Measurements from ENCODE around the gene TMC8. TPM values are rescaled to one million over a fixed set of nuclear protein-coding genes. Genes with fewer than 3 reads are reported as not detected.

Gene TMC8
- total RNA-seq, 2 experiments from 2014 or later, result 123 to 139 TPM

- no peak overlapping the region for H3K4me3 Mint-ChIP-seq
- H3K36me3 Mint-ChIP-seq (ENCODE audit: low read depth), result peaks cover 10% of the 10 kb centered on the region
- no peaks in the 10 kb centered on the region for H3K9me3 Mint-ChIP-seq (ENCODE audit: low read depth)
- H3K27ac Mint-ChIP-seq, result no peak overlapping the region
- intact Hi-C loops (cut with DNase I, micrococcal nuclease), result no loop called here
- no peak for DNase-seq
- no peaks in the 10 kb centered on the region for H3K27me3 Mint-ChIP-seq
- H3K4me1 Mint-ChIP-seq, result peaks cover 27% of the 10 kb centered on the region
- ChIA-PET CTCF (interaction anchor here (0.6 kb wide), 1 partner anchor 342 kb away, joined by 4 read pairs; no protein-coding TSS in a partner anchor), POLR2A (no interaction called here)
- no peak for ATAC-seq
These were observed 15.9 kb downstream of the TMC8 start for GRCh38 chr17:78146471-78146869.

- Mint-ChIP-seq H3K27me3 (no peaks in the 10 kb centered on the region), H3K9me3 (ENCODE audit: low read depth) (no peaks in the 10 kb centered on the region), H3K36me3 (ENCODE audit: low read depth) (peaks cover 8% of the 10 kb centered on the region), H3K4me1 (peaks cover 23% of the 10 kb centered on the region), H3K27ac (no peak overlapping the region), H3K4me3 (no peak overlapping the region)
- ChIA-PET POLR2A (no interaction called here), CTCF (interaction anchor here (0.6 to 1.4 kb wide), 2 partner anchors 32 to 341 kb away, joined by 3 to 4 read pairs; no protein-coding TSS in a partner anchor)
- ATAC-seq, result no peak
- DNase-seq, result no peak
- intact Hi-C loops (cut with DNase I, micrococcal nuclease), result no loop called here
These were observed 16.3 kb downstream of the TMC8 start for GRCh38 chr17:78146881-78147280.

GRCh38 chr17:78147315-78147998 lies 16.9 kb downstream of the TMC8 start:
- ATAC-seq (peak; percentile 51), DNase-seq (peak; percentile 22)
- H3K4me3 Mint-ChIP-seq, result no peak overlapping the region
- no peaks in the 10 kb centered on the region for H3K27me3 Mint-ChIP-seq
- intact Hi-C loops (cut with DNase I, micrococcal nuclease), result no loop called here
- ChIA-PET CTCF (interaction anchor here (0.5 to 1.4 kb wide), 2 partner anchors 33 to 541 kb away, joined by 3 read pairs; no protein-coding TSS in a partner anchor), POLR2A (no interaction called here)
- H3K36me3 Mint-ChIP-seq (ENCODE audit: low read depth), result peaks cover 4% of the 10 kb centered on the region
- peak overlapping the region; percentile 51 for H3K27ac Mint-ChIP-seq
- H3K4me1 Mint-ChIP-seq, result peaks cover 17% of the 10 kb centered on the region
- no peaks in the 10 kb centered on the region for H3K9me3 Mint-ChIP-seq (ENCODE audit: low read depth)

- no peaks in the 10 kb centered on the region for H3K36me3 Mint-ChIP-seq (ENCODE audit: low read depth)
These were observed 17.9 kb downstream of the TMC8 start for GRCh38 chr17:78148286-78149016.

GRCh38 chr17:78151514-78152008 lies 21.0 kb downstream of the TMC8 start:
- intact Hi-C loops (cut with DNase I, micrococcal nuclease), result no loop called here
- no peaks in the 10 kb centered on the region for H3K27me3 Mint-ChIP-seq
- no peak overlapping the region for H3K4me3 Mint-ChIP-seq
- POLR2A ChIA-PET, result no interaction called here
- CTCF ChIA-PET, result interaction anchor here (0.6 kb wide), 1 partner anchor 97 kb away, joined by 3 read pairs; no protein-coding TSS in a partner anchor
- H3K36me3 Mint-ChIP-seq (ENCODE audit: low read depth), result no peaks in the 10 kb centered on the region
- DNase-seq (no peak), ATAC-seq (no peak)
- H3K9me3 Mint-ChIP-seq (ENCODE audit: low read depth), result no peaks in the 10 kb centered on the region
- H3K27ac Mint-ChIP-seq, result no peak overlapping the region
- H3K4me1 Mint-ChIP-seq, result peaks cover 8% of the 10 kb centered on the region

More at GRCh38 chr17:78148286-78149016, 17.9 kb downstream of the TMC8 start:
- no peak overlapping the region for H3K4me3 Mint-ChIP-seq
- peaks cover 11% of the 10 kb centered on the region for H3K4me1 Mint-ChIP-seq
- H3K27me3 Mint-ChIP-seq, result no peaks in the 10 kb centered on the region
- ChIA-PET CTCF (interaction anchor here (0.5 to 1.4 kb wide), 2 partner anchors 34 to 542 kb away, joined by 3 read pairs; no protein-coding TSS in a partner anchor), POLR2A (interaction anchor here (0.6 kb wide), 1 partner anchor 80 kb away, joined by 3 read pairs; no protein-coding TSS in a partner anchor)
- ATAC-seq, result no peak
- intact Hi-C loops (cut with DNase I, micrococcal nuclease), result no loop called here
- no peaks in the 10 kb centered on the region for H3K9me3 Mint-ChIP-seq (ENCODE audit: low read depth)
- no peak for DNase-seq
- no peak overlapping the region for H3K27ac Mint-ChIP-seq

- H3K4me1 Mint-ChIP-seq, result peaks cover 8% of the 10 kb centered on the region
- ATAC-seq (peak; percentile 63), DNase-seq (no peak)
- ChIA-PET CTCF (interaction anchor here (1.0 kb wide), 1 partner anchor 10 kb away, joined by 4 read pairs; no protein-coding TSS in a partner anchor), POLR2A (interaction anchor here (0.6 kb wide), 1 partner anchor 66 kb away, joined by 3 read pairs; no protein-coding TSS in a partner anchor)
- no peak overlapping the region for H3K27ac Mint-ChIP-seq
- no peaks in the 10 kb centered on the region for H3K9me3 Mint-ChIP-seq (ENCODE audit: low read depth)
- H3K36me3 Mint-ChIP-seq (ENCODE audit: low read depth), result no peaks in the 10 kb centered on the region
- intact Hi-C loops (cut with DNase I, micrococcal nuclease), result no loop called here
- no peak overlapping the region for H3K4me3 Mint-ChIP-seq
- H3K27me3 Mint-ChIP-seq, result no peaks in the 10 kb centered on the region
These were observed 24.6 kb downstream of the TMC8 start for GRCh38 chr17:78154903-78155811.

- Mint-ChIP-seq H3K4me1 (peaks cover 10% of the 10 kb centered on the region), H3K36me3 (ENCODE audit: low read depth) (no peaks in the 10 kb centered on the region), H3K27me3 (no peaks in the 10 kb centered on the region), H3K27ac (peak overlapping the region; percentile 61), H3K4me3 (no peak overlapping the region), H3K9me3 (ENCODE audit: low read depth) (no peaks in the 10 kb centered on the region)
- ChIA-PET CTCF (interaction anchor here (0.6 kb wide), 1 partner anchor 17 kb away, joined by 3 read pairs; no protein-coding TSS in a partner anchor), POLR2A (interaction anchor here (0.6 kb wide), 1 partner anchor 19 kb away, joined by 3 read pairs; no protein-coding TSS in a partner anchor)
- intact Hi-C loops (cut with DNase I, micrococcal nuclease), result no loop called here
- peak; percentile 79 for ATAC-seq
- DNase-seq, result peak; percentile 54
These were observed 29.1 kb downstream of the TMC8 start for GRCh38 chr17:78159575-78160158.

GRCh38 chr17:78163881-78164747 lies 33.5 kb downstream of the TMC8 start:
- Mint-ChIP-seq H3K27me3 (no peaks in the 10 kb centered on the region), H3K9me3 (ENCODE audit: low read depth) (no peaks in the 10 kb centered on the region), H3K4me1 (peaks cover 10% of the 10 kb centered on the region), H3K36me3 (ENCODE audit: low read depth) (no peaks in the 10 kb centered on the region), H3K4me3 (no peak overlapping the region), H3K27ac (no peak overlapping the region)
- DNase-seq, result no peak
- intact Hi-C loops (cut with DNase I, micrococcal nuclease), result no loop called here
- CTCF ChIA-PET, result interaction anchor here (1.7 to 2.6 kb wide), 3 partner anchors 12 to 79 kb away, joined by 4 to 8 read pairs (median 7); no protein-coding TSS in a partner anchor
- no peak for ATAC-seq
- POLR2A ChIA-PET, result interaction anchor here (0.5 to 0.9 kb wide), 2 partner anchors 11 to 190 kb away, joined by 3 read pairs; no protein-coding TSS in a partner anchor

- intact Hi-C loops (cut with DNase I, micrococcal nuclease), result loop anchor here in 1 of 2 experiments (5.0 kb wide), 1 partner anchor 33 kb away; the partner anchor contains the start of gene TMC8
- no peaks in the 10 kb centered on the region for H3K36me3 Mint-ChIP-seq (ENCODE audit: low read depth)
- H3K27me3 Mint-ChIP-seq, result no peaks in the 10 kb centered on the region
- ATAC-seq (no peak), DNase-seq (no peak)
- H3K9me3 Mint-ChIP-seq (ENCODE audit: low read depth), result no peaks in the 10 kb centered on the region
- no peak overlapping the region for H3K27ac Mint-ChIP-seq
- CTCF ChIA-PET, result interaction anchor here (1.7 kb wide), 1 partner anchor 30 kb away, joined by 4 read pairs; no protein-coding TSS in a partner anchor
- peaks cover 6% of the 10 kb centered on the region for H3K4me1 Mint-ChIP-seq
- no peak overlapping the region for H3K4me3 Mint-ChIP-seq
- POLR2A ChIA-PET, result interaction anchor here (0.9 kb wide), 1 partner anchor 10 kb away, joined by 3 read pairs; no protein-coding TSS in a partner anchor
These were observed 34.4 kb downstream of the TMC8 start for GRCh38 chr17:78164748-78165607.
